8988T (cell line): ENCODE results near the gene UGT2A2.

Experiments
- DNase-seq: peaks from one replicate; pipeline ENCODE4 v3.0.0; 2011

The UGT2A2 gene

GRCh38 chr4:69568787-69569186 lies 70.7 kb downstream of the UGT2A2 start:
- DNase-seq: no peak

GRCh38 chr4:69563424-69563823 lies 76.0 kb downstream of the UGT2A2 start:
- no peak for DNase-seq

GRCh38 chr4:69549651-69550050 lies 89.8 kb downstream of the UGT2A2 start:
- DNase-seq: no peak

- no peak for DNase-seq
Measured at GRCh38 chr4:69546134-69546765, 93.2 kb downstream of the UGT2A2 start.
